Stimulated activated naive CD8-positive, alpha-beta T cell treated with anti-CD3 and anti-CD28 coated beads, Interleukin-15, amount 100 ng/mL, for 72 hours (primary cell): ENCODE measurements around the gene HMGA1.

ENCODE experiments used
- ATAC-seq: fragments of 150-1000 bp; cut with Tn5 transposase; 2 replicates; pipeline ENCODE4 v1.10.0; 2021; ENCODE audit warnings: mild to moderate bottlenecking, moderate library complexity
- DNase-seq, 2 donors: peaks; one replicate each; pipeline ENCODE4 v3.0.0; 2021 to 2022
- H3K27ac Mint-ChIP-seq, 2 donors: one replicate each; pipeline ENCODE4 v1.8.0; 2022; ENCODE audit warnings: mild to moderate bottlenecking in 2 of 2, mixed read lengths in 2 of 2, moderate library complexity in 2 of 2
- H3K27me3 Mint-ChIP-seq: one replicate; pipeline ENCODE4 v1.8.0; 2022; ENCODE audit warnings: mixed read lengths
- H3K4me1 Mint-ChIP-seq: one replicate; pipeline ENCODE4 v1.8.0; 2022; ENCODE audit warnings: mild to moderate bottlenecking, mixed read lengths
- H3K4me3 Mint-ChIP-seq, 2 donors: one replicate each; pipeline ENCODE4 v1.8.0; 2022; ENCODE audit warnings: mild to moderate bottlenecking in 2 of 2, mixed read lengths in 2 of 2, moderate library complexity in 1 of 2
- H3K9me3 Mint-ChIP-seq, 2 donors: one replicate each; pipeline ENCODE4 v1.8.0; 2022; ENCODE audit warnings: mixed read lengths in 2 of 2

Gene HMGA1

GRCh38 chr6:34281702-34282334 lies 45.1 kb downstream of the HMGA1 start:
- Mint-ChIP-seq H3K27ac (peak overlapping the region in 1 of 2 donors; percentile 35), H3K9me3 (no peaks in the 10 kb centered on the region), H3K4me1 (no peaks in the 10 kb centered on the region), H3K27me3 (no peaks in the 10 kb centered on the region), H3K4me3 (no peak overlapping the region)
- DNase-seq = no peak
- ATAC-seq = no peak

GRCh38 chr6:34284563-34285447 lies 48.1 kb downstream of the HMGA1 start:
- ATAC-seq (no peak), DNase-seq (no peak)
- Mint-ChIP-seq H3K4me3 (no peak overlapping the region), H3K4me1 (peaks cover 16% of the 10 kb centered on the region), H3K27ac (peak overlapping the region in 1 of 2 donors; percentile 91), H3K9me3 (no peaks in the 10 kb centered on the region), H3K27me3 (no peaks in the 10 kb centered on the region)

DNA sequence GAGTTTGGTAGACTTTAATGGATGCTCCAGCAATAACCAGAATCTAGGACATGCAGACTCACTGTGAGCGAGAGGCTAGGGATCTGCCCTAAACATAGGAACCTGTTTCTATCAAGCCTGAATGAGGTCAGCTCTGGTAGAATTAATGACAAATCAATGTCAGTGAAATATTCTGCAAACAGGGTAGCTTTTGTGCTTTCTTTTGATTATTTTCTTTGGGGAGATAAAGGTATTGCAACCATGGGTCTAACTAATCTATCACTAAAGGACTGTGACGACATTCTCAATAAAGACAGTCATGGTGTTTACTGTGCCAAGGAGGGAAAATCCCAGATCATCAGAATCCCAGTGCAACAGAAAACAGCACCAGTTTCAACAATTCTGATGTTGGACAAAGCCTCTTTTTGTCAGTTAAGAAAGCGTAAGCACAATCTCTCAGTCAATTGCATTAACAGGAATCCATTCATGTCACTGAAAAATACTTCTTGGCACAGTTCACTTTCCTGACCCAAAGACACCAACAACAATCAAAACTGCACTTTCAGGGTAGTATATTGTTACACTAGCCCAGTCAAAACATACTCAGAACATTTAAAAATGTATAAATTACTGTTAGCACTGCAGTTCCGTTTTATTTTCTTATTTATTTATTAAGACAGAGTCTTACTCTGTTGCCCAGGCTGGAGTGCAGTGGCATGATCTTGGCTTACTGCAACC lies 48.9 kb downstream of the HMGA1 start:
- Mint-ChIP-seq H3K27me3 (no peaks in the 10 kb centered on the region), H3K27ac (no peak overlapping the region), H3K4me1 (peaks cover 18% of the 10 kb centered on the region), H3K9me3 (no peaks in the 10 kb centered on the region), H3K4me3 (no peak overlapping the region)
- ATAC-seq (no peak), DNase-seq (no peak)

GRCh38 chr6:34288581-34288980 lies 51.9 kb downstream of the HMGA1 start:
- H3K27me3 Mint-ChIP-seq = no peaks in the 10 kb centered on the region
- ATAC-seq = peak; percentile 64
- peak overlapping the region; percentile 50 to 58 for H3K27ac Mint-ChIP-seq
- peaks cover 18% of the 10 kb centered on the region for H3K4me1 Mint-ChIP-seq
- H3K4me3 Mint-ChIP-seq = peak overlapping the region in 1 of 2 donors; percentile 12
- peak in 1 of 2 donors; percentile 19 for DNase-seq
- no peaks in the 10 kb centered on the region for H3K9me3 Mint-ChIP-seq

DNA sequence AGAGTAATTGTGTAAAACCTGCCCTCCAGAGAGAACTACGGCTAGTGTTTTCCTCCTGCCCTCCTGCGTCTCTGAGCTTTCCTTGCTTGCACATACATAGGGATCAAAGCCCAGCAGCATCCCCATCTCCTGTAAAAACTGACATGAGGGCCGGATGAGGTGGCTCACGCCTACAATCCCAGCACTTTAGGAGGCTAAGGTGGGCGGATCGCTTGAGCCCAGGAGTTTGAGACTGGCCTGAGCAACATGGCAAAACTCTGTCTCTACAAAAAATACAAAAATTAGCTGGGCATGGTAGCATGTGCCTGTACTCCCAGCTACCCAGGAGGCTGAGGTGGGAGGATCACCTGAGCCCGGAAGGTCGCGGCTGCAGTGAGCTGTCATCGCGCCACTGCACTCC lies 52.5 kb downstream of the HMGA1 start:
- Mint-ChIP-seq H3K27me3 (no peaks in the 10 kb centered on the region), H3K9me3 (no peaks in the 10 kb centered on the region), H3K4me1 (peaks cover 18% of the 10 kb centered on the region), H3K27ac (no peak overlapping the region), H3K4me3 (no peak overlapping the region)
- DNase-seq (no peak), ATAC-seq (no peak)

GRCh38 chr6:34292954-34293353 lies 56.3 kb downstream of the HMGA1 start:
- Mint-ChIP-seq H3K27me3 (no peaks in the 10 kb centered on the region), H3K9me3 (no peaks in the 10 kb centered on the region), H3K27ac (peak overlapping the region; percentile 60 to 73), H3K4me3 (no peak overlapping the region), H3K4me1 (peaks cover 32% of the 10 kb centered on the region)
- ATAC-seq (no peak), DNase-seq (no peak)

DNA sequence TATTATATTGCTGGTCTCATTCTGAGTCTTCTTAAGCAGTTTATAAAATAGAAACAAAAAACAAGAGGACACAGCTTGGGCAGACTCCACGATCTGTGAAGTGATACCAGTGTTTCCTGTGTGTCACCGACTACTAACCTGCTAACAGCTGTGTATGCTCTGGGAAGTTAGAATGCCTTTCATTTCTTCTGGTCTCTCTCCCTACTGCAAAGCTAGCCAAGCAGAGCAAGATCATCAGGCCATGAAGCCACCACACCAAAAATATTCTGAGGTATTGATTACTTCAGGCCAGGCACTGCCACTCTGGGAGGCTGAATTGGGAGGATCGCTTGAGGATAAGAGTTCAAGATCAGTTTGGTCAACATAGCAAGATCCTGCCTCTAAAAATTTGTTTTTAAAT lies 59.0 kb downstream of the HMGA1 start:
- ATAC-seq (no peak), DNase-seq (peak in 1 of 2 donors; percentile 9)
- Mint-ChIP-seq H3K9me3 (no peaks in the 10 kb centered on the region), H3K4me3 (no peak overlapping the region), H3K4me1 (peaks cover 14% of the 10 kb centered on the region), H3K27me3 (no peaks in the 10 kb centered on the region), H3K27ac (peak overlapping the region; percentile 14 to 82)
